Astrocyte (in vitro differentiated cells and primary cell): ENCODE data around the gene LTBP2. TPM values are rescaled to one million over a fixed set of nuclear protein-coding genes. Genes with fewer than 3 reads are reported as not detected.

Experiments
- DNase-seq: peaks from one replicate; pipeline ENCODE4 v3.0.0-alpha.2; 2010; ENCODE audit warnings: low read depth
- FAIRE-seq: peaks from 2 replicates; lab custom pipeline; 2011; peaks lifted over from hg19 to GRCh38; lab: Jason Lieb, UNC
- H2AFZ ChIP-seq: 2 replicates; pipeline ENCODE4 v1.6.0; 2012; ENCODE audit warnings: low read depth, low read length, inconsistent platforms
- H3K27ac ChIP-seq: 2 replicates; pipeline ENCODE4 v1.5.1; 2011; ENCODE audit warnings: low read depth, low read length, inconsistent platforms
- H3K27me3 ChIP-seq: 2 replicates; pipeline ENCODE4 v1.6.0; 2011; ENCODE audit warnings: low read length, inconsistent platforms; ENCODE audit not compliant: insufficient read depth
- H3K36me3 ChIP-seq: 2 replicates; pipeline ENCODE4 v1.5.1; 2011; ENCODE audit warnings: low read length, inconsistent platforms; ENCODE audit not compliant: insufficient read depth
- H3K4me1 ChIP-seq: 2 replicates; pipeline ENCODE4 v1.5.1; 2011; ENCODE audit warnings: low read length, inconsistent platforms; ENCODE audit not compliant: insufficient read depth
- H3K4me2 ChIP-seq: 2 replicates; pipeline ENCODE4 v1.6.0; 2012; ENCODE audit warnings: low read length, inconsistent platforms
- H3K4me3 ChIP-seq: 2 replicates; pipeline ENCODE4 v1.5.1; 2011; ENCODE audit warnings: low read depth, mild to moderate bottlenecking, low read length, inconsistent platforms; ENCODE audit not compliant: insufficient read depth
- H3K79me2 ChIP-seq: 2 replicates; pipeline ENCODE4 v1.6.0; 2012; ENCODE audit warnings: mild to moderate bottlenecking, low read length, inconsistent platforms; ENCODE audit not compliant: insufficient read depth
- H3K9ac ChIP-seq: 2 replicates; pipeline ENCODE4 v1.6.0; 2012; ENCODE audit warnings: mild to moderate bottlenecking, low read length, inconsistent platforms
- H3K9me3 ChIP-seq: 2 replicates; pipeline ENCODE4 v1.5.1; 2012; ENCODE audit warnings: low read depth, mild to moderate bottlenecking, low read length, inconsistent platforms; ENCODE audit not compliant: insufficient read depth
- H4K20me1 ChIP-seq: 2 replicates; pipeline ENCODE4 v1.6.0; 2012; ENCODE audit warnings: low read length, inconsistent platforms; ENCODE audit not compliant: insufficient read depth
- H3K27ac Mint-ChIP-seq: one replicate; pipeline ENCODE4 v1.8.0; 2021; ENCODE audit warnings: mild to moderate bottlenecking, mixed read lengths; ENCODE audit not compliant: unreplicated experiment
- H3K27me3 Mint-ChIP-seq: one replicate; pipeline ENCODE4 v1.8.0; 2021; ENCODE audit warnings: low read depth, mixed read lengths; ENCODE audit not compliant: unreplicated experiment
- H3K36me3 Mint-ChIP-seq: one replicate; pipeline ENCODE4 v1.8.0; 2021; ENCODE audit warnings: low read depth, mixed read lengths; ENCODE audit not compliant: unreplicated experiment
- H3K4me1 Mint-ChIP-seq: one replicate; pipeline ENCODE4 v1.8.0; 2021; ENCODE audit warnings: low read depth, mixed read lengths; ENCODE audit not compliant: unreplicated experiment
- H3K4me3 Mint-ChIP-seq: one replicate; pipeline ENCODE4 v1.8.0; 2021; ENCODE audit warnings: mild to moderate bottlenecking, moderate library complexity, mixed read lengths; ENCODE audit not compliant: unreplicated experiment
- H3K9me3 Mint-ChIP-seq: one replicate; pipeline ENCODE4 v1.8.0; 2021; ENCODE audit warnings: mild to moderate bottlenecking, mixed read lengths; ENCODE audit not compliant: unreplicated experiment
- EZH2 ChIP-seq: IDR thresholded peaks from 2 replicates; pipeline ENCODE4 v1.6.1; 2012; ENCODE audit warnings: mild to moderate bottlenecking, low read length, inconsistent platforms; ENCODE audit not compliant: insufficient read depth
- total RNA-seq: library from RNA; stranded (reverse); gene quantifications from 2 replicates; pipeline ENCODE4 v1.2.1, GENCODE V29; 2021
- TF ChIP-seq, protein P1 (sequence below): IDR thresholded peaks from 2 replicates; pipeline ENCODE4 v1.5.1; 2011; ENCODE audit warnings: low read depth, mild to moderate bottlenecking, inconsistent platforms, low read length, moderate library complexity; ENCODE audit not compliant: insufficient read depth

The LTBP2 gene
- total RNA-seq, 1 donor from 2014 or later = 162 TPM

DNA sequence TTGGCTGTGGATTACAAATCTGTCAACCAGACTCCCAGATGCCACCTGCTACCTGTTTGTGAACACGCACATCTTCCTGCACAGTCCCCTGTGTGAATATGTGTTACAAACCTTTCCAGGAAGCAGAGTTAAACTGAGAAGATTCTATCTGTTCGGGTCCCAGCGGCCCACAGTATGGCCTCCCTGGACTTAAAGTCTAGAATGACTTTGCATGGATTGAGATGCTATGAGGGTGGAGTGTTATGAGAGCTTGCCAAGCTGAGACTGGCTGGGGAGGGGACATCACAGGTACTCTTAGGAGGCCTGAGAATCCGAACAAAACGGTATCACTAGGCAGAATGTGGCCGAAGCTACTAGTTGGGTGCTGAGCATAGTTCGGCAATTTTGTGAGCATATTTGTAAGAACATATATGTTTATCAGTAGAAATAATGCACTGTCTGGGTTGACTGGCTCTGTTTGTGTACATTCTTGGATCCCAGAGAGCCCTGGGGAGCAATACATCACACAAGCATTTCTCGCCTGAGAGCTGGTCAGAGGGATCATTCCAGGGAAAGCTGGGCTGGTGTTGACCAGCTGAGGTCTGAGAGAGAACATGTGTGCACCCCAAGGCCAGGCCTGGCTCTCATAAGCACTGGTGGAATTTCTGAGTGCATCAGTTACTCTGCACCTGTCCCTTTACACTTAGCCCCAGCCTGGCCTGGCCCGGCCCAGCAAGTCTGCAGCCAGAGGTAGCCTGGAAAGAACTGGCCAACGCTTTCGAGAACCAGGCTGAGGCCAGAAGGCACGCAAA lies 29.8 kb upstream of the LTBP2 start:
- H3K4me1 ChIP-seq = peaks cover 5% of the 10 kb centered on the region
- H3K4me1 Mint-ChIP-seq = peaks cover 14% of the 10 kb centered on the region
- FAIRE-seq (no peak), DNase-seq (no peak)
- H3K36me3 ChIP-seq = no peaks in the 10 kb centered on the region
- H4K20me1 ChIP-seq = no peaks in the 10 kb centered on the region
- H3K9ac ChIP-seq = no peak overlapping the region
- H3K9me3 Mint-ChIP-seq = peaks cover 2% of the 10 kb centered on the region
- no peak overlapping the region for H2AFZ ChIP-seq
- H3K79me2 ChIP-seq = no peaks in the 10 kb centered on the region
- no peak overlapping the region for H3K27ac Mint-ChIP-seq
- H3K4me2 ChIP-seq = no peak overlapping the region
- peaks cover 3% of the 10 kb centered on the region for H3K36me3 Mint-ChIP-seq
- no peaks in the 10 kb centered on the region for H3K27me3 ChIP-seq
- no peak overlapping the region for H3K27ac ChIP-seq
- H3K4me3 Mint-ChIP-seq = no peak overlapping the region
- no peaks in the 10 kb centered on the region for H3K9me3 ChIP-seq
- no peak overlapping the region for H3K4me3 ChIP-seq
- H3K27me3 Mint-ChIP-seq = peaks cover 3% of the 10 kb centered on the region
- TF ChIP-seq, protein P1, sequence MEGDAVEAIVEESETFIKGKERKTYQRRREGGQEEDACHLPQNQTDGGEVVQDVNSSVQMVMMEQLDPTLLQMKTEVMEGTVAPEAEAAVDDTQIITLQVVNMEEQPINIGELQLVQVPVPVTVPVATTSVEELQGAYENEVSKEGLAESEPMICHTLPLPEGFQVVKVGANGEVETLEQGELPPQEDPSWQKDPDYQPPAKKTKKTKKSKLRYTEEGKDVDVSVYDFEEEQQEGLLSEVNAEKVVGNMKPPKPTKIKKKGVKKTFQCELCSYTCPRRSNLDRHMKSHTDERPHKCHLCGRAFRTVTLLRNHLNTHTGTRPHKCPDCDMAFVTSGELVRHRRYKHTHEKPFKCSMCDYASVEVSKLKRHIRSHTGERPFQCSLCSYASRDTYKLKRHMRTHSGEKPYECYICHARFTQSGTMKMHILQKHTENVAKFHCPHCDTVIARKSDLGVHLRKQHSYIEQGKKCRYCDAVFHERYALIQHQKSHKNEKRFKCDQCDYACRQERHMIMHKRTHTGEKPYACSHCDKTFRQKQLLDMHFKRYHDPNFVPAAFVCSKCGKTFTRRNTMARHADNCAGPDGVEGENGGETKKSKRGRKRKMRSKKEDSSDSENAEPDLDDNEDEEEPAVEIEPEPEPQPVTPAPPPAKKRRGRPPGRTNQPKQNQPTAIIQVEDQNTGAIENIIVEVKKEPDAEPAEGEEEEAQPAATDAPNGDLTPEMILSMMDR = no peak
- TF ChIP-seq EZH2 = no peak

DNA sequence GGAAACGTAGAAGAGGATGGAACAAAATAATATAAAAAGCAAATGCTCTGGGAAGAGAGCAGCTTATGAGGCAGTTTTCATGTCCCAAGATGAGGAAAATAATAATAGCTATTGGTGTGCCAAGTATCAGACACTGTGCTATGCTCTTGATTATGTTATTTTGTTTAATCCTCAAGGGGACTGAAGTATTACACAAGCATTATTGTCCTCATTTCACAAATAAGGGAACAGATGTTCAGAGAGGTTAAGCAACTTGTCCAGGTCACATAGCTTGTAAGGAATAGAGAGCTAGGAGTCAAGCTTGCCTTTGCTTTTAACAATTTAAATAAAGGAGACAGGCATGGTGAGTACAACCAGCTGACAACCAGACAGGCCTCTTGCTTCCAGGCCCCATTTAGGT lies 26.9 kb upstream of the LTBP2 start:
- Histone ChIP-seq H3K27me3 (no peaks in the 10 kb centered on the region), H3K36me3 (no peaks in the 10 kb centered on the region), H3K4me3 (no peak overlapping the region), H3K79me2 (no peaks in the 10 kb centered on the region), H2AFZ (no peak overlapping the region), H4K20me1 (no peaks in the 10 kb centered on the region), H3K27ac (no peak overlapping the region), H3K4me2 (no peak overlapping the region), H3K4me1 (peaks cover 16% of the 10 kb centered on the region), H3K9me3 (no peaks in the 10 kb centered on the region), H3K9ac (no peak overlapping the region)
- no peaks in the 10 kb centered on the region for H3K36me3 Mint-ChIP-seq
- no peak for TF ChIP-seq EZH2
- TF ChIP-seq, protein P1 = no peak
- no peak overlapping the region for H3K4me3 Mint-ChIP-seq
- H3K4me1 Mint-ChIP-seq = peaks cover 28% of the 10 kb centered on the region
- peaks cover 3% of the 10 kb centered on the region for H3K27me3 Mint-ChIP-seq
- peaks cover 2% of the 10 kb centered on the region for H3K9me3 Mint-ChIP-seq
- peak; percentile 54 for FAIRE-seq
- H3K27ac Mint-ChIP-seq = no peak overlapping the region
- no peak for DNase-seq

DNA sequence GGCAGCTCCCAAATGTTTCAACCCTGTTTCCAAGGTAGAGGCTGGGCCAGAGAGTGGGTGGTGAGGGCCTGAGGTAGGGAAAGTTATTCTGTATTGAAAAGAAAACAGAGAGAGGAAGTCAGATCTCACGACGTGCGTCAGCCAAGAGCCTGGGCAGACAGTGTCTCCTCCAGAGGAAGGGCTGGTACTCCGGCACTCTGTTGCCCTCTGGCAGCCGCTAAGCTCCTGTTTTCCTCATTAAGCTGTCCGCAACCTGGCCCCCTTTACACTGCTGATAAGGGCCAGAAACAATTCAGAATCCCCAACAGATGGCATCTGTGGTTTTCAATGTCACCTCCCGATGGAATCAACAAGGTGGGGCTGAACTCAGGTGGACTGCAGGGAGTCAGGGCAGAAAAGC lies 26.0 kb upstream of the LTBP2 start:
- DNase-seq (no peak), FAIRE-seq (no peak)
- H3K4me3 ChIP-seq = no peak overlapping the region
- Mint-ChIP-seq H3K36me3 (no peaks in the 10 kb centered on the region), H3K27me3 (peaks cover 3% of the 10 kb centered on the region), H3K4me3 (no peak overlapping the region), H3K4me1 (peaks cover 34% of the 10 kb centered on the region), H3K27ac (no peak overlapping the region), H3K9me3 (peaks cover 2% of the 10 kb centered on the region)
- H4K20me1 ChIP-seq = no peaks in the 10 kb centered on the region
- H3K27ac ChIP-seq = no peak overlapping the region
- H3K36me3 ChIP-seq = no peaks in the 10 kb centered on the region
- TF ChIP-seq, protein P1 = no peak
- no peak for TF ChIP-seq EZH2
- H3K9ac ChIP-seq = no peak overlapping the region
- H2AFZ ChIP-seq = no peak overlapping the region
- no peaks in the 10 kb centered on the region for H3K27me3 ChIP-seq
- H3K4me1 ChIP-seq = peaks cover 16% of the 10 kb centered on the region
- no peak overlapping the region for H3K4me2 ChIP-seq
- H3K9me3 ChIP-seq = no peaks in the 10 kb centered on the region
- H3K79me2 ChIP-seq = no peaks in the 10 kb centered on the region
